HG03354 (cell line): ENCODE data around the gene HAPLN1.
A peak's percentile ranks its signal among the peaks of the same experiment; 100 is the strongest.

Experiments used
- ATAC-seq: cut with Tn5 transposase; IDR thresholded peaks from one replicate; pipeline ENCODE4 v1.9.1; 2021; ENCODE audit warnings: mild to moderate bottlenecking; ENCODE audit not compliant: unreplicated experiment, poor library complexity, severe bottlenecking

Gene HAPLN1

DNA sequence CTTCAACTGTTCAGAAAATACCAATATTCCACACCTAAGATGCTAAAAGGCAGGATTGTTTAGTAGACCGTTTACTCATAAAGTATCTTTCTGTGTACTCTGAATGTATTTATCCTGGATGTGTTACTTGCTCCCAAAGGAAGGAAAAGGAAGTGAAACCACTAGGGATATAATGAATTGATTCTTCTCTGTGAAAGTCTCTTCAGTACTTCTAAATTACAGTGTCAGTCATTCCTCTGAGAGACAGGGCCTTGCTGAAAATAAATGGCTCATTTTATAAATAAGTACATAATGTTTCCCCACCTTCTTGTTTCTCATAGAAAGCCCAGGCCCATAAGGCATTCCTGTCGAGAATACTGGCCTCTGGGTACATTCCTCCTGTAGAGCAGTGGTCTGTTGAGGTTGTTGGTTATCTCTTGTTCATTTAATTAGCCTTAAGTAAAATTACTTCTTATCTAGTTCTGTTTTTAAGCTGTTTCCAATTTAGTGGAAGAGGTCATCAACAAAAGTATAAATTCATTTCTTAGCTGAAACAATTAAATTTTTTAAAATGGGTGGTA is 1.6 kb downstream of the HAPLN1 start:
- ATAC-seq: no peak

DNA sequence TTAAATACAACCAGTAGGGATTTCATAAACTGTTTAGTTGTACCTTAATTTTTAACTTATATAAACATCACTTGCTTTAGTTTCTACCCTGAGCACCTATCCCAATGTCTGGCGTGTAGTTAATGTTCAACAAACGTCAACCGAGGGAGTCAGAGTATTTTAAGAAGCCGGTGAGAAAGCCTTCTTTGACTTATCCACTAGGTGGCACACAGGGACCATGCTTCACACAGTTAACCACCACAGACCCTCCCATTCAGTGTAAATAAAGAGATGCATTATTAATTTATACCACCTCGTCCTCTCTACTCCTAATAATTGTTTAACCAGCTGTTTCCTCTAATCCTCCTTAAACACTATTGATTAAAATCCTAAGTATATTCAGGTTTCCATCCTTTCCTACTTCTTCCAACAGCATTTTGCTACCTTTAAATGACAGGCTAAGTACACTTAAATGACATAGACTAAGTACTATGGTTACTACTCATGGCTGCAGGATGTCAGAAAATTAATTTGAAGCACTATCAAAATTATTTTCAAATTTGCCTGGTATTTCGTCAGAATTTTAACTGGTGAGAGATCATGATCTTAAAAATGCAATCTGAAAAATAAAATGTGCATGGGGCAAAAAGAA is 2.3 kb downstream of the HAPLN1 start:
- peak; percentile 89 for ATAC-seq

DNA sequence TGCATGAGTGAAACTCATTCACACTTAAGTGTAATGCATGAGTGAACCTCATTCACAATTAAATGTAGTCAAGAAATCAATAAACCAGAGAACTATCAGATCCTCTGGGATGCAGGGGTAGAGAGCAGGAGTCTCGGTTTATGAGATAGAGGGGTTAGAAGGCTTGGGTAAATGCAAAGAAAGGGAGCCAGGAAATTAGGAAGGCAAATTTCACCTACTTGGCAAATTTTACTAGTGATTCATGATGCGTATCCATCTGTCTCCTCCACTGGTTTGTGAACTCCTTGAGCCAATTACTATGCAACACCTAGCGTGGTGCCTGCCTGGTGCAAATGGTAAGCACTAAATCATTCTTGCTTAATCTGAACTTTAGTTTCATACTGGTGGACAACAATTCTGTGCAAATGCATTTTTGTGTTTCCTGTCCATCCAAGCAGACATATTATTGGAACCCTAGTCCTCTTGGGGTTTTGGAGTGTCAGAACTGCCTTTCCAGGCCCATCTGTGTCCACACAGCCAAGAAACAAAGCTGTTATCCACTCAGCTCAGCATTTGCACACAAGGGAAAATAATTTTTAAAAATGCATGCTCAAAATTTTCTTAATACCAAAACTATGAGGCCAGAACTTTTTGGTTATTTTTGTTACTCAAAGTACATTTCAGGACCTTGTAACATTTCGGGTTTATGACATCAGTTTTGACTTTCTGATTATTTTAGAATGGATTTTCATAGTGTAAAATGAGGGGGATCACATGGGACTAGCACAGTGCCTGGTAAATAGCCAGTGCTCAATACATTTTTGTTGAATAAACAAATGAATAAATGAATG is 5.2 kb downstream of the HAPLN1 start:
- ATAC-seq: no peak

DNA sequence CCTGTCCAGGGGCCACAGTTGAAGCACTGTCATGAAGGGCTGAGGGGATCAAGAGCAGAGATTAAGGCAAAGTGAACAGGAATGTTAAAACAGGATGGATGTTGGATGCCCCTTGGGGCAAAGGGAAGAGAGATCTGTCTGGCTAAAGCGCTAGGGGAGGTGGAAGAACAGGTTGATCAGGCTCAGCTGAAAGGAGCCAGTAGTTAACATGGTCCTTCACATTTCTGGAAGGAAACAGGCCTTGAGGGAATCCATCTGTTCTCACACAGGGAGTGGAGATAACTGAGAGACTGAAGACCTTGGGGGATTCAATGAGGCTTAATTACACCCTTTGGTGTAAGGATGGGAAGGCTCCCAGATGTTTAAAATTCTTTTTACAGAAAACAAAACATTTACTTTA is 5.8 kb downstream of the HAPLN1 start:
- ATAC-seq: no peak

DNA sequence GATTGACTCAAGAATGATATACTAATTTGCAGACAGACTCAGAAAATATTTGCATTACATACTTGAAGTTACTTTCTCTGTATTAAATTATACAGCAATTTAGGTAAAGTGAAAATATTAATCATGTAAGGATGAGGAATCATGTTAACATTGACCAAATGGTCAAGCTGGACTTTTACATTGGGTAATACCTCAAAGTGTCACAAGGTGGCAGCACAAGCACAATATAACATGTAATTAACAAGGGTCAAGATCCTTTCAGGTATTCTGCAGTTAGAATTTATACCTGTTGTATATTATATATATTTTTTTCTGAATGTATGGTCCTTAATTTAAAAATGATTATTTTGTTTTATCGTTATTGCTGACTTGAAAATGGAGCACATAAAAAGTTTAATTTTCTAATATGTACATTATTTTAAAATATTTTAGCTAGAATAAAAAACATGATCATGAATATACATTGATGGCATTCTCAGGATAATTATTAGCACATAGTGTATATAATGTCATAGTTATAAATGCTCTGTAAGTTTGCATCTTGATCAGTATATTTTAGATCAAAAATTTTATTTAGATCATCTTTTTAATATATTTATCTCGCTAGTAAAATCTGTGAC is 8.6 kb downstream of the HAPLN1 start:
- ATAC-seq: peak; percentile 86

DNA sequence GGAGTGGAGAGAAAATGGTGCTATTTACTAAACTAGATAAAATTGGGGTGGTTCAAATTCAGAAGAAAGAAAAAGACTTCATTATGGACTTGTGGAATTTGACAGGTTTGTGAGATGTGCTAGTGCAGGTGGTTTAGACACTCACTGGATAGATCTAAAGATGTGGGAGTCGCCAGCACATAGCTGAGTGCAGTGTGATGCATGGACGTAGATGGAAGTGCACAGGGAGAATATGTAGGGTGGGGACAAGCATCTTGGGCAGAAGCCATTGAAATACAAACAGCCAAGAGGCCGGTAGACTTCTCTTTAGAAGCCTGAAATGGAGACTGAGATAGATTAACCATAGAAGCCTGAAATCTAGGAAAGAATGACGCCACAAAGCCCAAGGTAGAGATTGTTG is 10.7 kb downstream of the HAPLN1 start:
- no peak for ATAC-seq

DNA sequence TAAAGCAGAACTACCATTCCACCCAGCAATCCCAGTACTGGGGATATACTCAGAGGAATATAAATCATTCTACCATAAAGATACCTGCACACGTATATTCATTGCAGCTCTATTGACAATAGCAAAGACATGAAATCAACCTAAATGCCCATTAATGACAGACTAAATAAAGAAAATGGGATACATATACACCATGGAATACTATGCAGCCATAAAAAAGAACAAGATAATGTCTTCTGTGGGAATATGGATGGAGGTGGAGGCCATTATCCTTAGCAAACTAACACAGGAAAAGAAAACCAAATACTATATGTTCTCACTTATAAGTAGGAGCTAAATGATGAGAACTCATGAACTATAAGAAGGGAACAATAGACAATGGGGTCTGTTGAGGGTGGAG is 12.5 kb downstream of the HAPLN1 start:
- ATAC-seq: no peak

DNA sequence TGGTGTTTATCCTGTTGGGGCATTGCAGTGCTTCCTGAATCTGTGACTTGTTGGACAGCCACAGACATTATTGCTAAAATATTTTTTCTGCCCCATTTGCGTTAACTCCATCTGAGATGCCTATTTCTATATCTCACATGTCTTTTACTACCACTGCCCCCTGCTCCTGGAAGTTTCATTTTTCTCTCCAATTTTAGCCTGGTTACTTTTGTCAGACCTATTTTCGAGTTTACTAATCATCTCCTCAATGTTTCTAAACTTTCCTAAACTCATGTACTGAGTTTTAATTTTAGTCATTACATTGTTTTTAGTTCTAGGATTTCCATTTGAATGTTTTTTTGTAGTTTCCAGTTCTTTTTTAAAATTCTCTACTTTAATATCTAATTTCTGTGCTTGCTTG is 17.6 kb downstream of the HAPLN1 start:
- no peak for ATAC-seq

DNA sequence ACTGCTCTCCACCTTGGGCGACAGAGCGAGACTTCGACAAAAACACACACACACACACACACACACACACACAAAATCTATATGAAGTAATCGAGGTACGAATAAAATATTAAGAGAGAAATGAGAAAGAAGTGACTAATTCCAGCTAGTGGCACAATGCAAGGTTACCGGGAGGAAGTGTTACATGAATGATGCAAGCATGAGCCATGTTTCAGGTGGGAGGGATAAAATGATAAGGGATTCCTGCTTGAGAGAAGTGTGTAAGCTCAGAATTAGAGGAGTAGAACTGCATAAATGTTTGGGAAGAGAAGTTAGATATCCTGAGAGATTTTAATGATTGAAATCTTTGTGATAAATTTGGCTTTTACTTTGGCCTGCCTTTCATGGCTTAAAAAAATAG is 18.8 kb downstream of the HAPLN1 start:
- ATAC-seq: no peak

DNA sequence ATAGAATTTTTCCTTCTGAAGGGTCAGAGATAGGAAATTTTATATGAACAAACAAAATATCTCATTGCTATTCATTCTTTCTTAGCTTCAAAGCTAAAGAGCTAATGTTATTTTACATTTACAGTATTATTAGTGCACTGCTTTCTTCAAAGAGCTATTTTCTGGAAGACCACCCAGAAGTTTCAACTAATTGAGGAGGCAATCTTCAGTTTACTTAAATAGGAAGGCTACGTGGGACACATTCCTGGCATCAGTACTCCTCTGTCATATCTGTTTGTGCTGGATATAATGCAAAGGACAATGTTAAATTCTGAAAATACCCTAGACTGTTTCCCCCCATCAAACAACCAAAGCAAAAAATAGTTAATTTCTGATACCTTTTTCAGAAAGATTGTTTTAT is 30.8 kb downstream of the HAPLN1 start:
- no peak for ATAC-seq

DNA sequence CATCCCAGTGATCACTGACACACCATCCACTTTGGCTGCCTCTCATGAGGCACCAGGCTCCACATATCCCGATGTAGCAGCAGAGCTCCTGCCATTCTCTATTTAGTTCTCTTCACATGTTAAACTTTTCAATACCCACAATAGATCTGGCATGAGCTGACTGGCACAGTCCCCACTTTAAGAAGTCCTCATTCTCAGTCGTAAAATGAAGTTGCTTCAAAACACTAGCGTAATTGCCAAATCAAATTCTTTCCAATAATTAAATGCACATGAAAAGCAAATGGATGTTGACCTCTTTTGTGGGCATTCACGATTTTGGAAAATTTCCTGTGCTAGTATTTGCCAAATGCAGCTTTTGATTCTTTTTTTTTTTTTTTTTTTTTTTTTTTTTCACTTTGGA is 32.4 kb downstream of the HAPLN1 start:
- no peak for ATAC-seq

DNA sequence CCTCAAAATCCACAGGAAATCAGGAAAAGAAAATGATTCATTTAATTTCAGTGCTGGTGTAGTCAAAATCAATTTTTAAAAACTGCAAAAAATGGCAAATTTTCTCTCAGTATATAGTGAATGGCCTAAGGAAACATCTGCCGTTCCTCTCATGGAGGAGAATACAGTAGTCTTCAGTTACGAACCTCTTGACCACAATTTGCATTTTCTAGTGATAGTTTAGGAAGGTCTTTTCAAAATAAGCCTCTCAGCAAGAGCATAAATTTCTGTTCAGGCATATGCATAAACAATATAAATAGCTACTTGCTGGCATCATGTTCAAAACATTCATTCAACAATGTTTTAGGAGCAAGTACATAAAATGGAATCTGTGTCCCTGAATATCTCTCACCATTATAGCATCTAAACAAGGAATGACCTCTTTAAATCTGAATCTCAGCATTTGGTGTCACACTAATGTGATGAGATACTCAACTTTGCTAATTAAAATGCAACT is 33.5 kb downstream of the HAPLN1 start:
- ATAC-seq: no peak

DNA sequence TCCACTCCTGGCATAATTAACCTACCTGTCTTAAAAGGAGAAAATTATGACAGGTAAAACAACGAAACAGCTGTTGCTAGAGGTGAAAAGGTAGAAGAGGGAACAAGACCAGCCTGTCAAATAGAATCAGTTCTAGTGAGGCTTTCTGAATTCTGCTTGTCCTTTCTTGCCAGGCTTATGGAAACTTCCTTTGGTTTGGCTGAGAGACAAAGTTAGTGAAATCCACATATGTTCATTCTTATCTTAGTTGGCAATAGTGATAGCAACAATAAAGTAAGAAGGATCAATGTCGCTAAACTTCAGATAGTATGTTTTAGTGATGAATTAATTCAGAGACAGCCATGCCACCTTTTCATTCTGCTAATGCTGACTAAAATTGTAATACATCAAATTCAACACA is 34.4 kb downstream of the HAPLN1 start:
- no peak for ATAC-seq

DNA sequence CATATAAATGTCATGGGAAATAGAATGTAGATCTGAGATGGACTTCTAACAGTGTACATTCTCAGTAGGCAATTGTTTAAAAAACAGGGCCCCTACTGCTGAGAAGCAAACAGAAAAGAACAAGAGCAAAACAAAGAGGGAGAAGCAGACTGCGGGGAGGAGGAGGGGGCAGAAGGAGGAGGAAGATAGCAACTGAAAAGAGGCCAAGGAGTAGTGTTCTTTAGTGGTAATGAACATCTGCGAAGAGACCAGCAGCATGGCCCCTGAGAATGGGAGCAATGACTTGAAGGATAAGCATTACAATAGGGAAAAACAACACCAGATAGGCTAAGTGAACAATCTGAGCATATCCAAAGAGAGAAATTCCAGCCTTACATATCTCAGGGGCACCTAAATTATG is 36.8 kb downstream of the HAPLN1 start:
- ATAC-seq: no peak

DNA sequence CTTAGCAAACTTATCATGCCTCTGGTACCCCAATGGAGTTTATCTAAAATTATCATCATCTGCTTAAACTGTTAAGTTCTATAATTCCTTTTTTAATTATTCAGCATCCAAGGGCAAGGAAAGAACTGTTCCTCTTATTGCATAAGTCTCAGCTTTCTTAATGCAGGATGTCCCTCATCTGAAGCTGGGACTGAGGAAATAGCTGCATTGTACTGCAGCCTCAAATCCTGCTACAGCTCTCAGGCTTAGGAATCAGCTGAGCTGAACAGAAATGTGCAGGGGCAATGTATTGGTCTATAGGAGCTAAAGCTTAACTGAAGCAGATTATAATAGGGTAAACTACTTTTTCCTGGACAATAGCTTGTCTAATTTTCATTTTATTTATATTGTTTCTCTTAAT is 48.0 kb downstream of the HAPLN1 start:
- ATAC-seq: no peak

DNA sequence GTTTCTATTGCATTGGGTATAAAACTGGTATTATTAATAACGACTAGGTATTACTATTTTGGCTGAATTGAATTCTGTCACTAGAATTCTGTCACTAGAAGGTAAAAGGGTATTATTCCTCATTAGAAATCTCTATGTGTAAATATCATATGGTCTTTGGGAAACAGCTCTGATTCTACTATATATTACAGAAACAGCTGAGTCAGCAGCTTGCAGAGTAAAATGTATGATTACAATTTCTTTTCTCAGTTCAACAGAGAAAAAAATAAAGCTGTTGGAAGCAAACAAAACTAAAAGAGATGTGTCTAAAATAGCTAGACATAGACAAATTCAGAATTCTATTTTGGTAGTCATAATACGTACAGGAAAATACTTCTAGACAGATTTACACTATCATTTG is 48.5 kb downstream of the HAPLN1 start:
- no peak for ATAC-seq

DNA sequence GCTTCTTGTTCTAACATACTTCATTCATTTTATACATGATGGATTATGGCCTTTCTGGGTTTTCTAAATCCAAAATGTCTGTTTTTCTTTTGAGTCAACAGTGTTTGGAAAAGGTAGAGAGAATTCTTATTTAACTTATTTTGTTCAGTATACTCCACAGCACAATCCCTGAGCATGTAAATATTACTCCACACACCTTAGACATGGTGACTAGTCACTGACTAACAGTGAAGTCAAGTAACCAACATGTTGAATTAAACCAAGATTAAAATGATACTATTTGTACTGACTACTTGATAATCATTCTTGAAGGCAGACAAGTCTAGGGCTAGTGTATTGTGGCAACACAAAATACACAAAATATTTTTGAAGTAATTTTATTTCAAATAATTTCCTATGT is 55.0 kb downstream of the HAPLN1 start:
- no peak for ATAC-seq

DNA sequence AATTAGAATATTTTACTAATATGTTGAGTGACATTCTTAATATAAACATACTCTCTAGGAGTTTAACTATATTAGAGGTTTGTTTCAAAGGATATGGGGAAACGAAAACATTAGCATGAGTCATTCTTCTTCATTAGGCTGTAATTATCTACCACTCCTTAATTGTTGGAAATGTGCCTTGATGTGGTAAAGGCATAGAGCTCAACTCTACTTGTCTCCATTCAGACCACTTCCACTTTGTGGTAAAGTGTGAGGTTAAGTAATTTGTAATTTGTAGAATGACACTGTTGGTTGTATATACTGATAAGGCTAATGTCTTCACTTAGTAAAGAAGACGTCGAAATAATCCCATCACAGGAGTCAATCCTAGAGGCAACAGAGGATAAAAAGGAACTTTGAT is 58.1 kb downstream of the HAPLN1 start:
- ATAC-seq: no peak

DNA sequence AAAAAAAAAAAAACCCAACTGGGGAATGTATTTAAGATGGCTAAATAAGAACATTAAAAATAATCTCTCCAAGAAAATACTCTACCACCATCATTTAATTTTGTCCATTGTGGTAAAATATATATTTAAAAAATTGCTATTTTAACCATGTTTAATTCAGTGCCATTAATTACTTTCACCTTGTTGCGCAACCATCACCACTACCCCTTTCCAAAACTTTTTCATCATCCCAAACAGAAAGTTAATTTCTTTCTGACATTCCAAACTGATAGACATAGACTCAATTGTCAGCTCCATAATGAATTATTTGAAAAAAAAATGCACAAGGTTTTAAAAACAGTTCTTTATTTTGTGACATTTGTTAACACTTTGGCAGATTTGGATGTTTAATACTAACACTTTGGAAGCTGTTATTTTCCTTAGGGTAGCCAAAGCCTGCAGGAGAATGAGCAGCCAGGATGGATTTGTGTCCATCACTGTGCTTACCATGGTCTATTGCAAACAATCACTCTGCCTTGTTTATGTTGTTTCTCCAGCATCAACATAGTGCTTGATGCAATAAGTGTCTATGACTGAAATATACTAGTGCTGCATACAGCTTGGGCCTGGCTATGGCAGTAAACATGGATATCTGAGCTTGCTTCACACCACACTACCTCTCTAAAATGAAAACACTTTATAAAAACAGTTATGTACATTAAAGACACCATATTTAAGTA is 62.7 kb downstream of the HAPLN1 start:
- ATAC-seq: no peak

DNA sequence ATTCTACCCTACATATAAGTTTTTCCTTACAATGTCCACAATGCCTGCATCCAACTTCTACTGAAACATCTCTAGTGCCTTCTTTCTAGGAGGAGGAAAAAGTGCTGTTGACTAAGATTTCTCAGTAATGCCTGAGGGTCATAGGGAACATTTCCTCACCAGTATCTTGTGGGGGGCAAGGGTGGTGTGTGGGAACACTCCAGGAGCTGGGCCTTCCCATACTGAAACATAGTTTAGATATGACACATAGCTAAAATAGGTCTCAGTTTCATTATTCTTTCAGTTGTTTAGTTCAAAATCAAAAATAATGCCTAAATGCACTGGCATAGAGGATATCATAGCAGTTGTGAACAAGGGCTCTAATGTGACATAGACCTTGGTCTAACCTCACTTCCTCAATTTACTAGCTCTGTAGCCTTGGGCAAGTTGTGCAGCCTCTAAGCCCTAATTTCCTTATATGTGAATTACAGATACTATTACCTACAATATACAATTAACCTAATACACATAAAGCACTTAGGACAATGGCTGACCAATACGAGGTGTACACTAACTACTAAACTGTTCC is 66.1 kb downstream of the HAPLN1 start:
- ATAC-seq: no peak
